Spleen (tissue), 7 donors: ENCODE results near the gene CARD19.

Experiments used
- CTCF ChIP-seq, 11 experiments: fragments of 200-600 bp in 7 of 11; fragments of 450-650 bp in 4 of 11; sonication (generic) in 4 of 11; IDR thresholded peaks in 8 of 11; conservative IDR thresholded peaks in 3 of 11; 1 replicate in 7 of 11; 2 replicates in 4 of 11; pipeline versions ENCODE4 v1.4.0 to v1.8.0; 2016 to 2021; ENCODE audit warnings: antibody characterized with exemption in 11 of 11, inconsistent platforms in 4 of 11, mild to moderate bottlenecking in 1 of 11
- POLR2AphosphoS5 ChIP-seq, 3 donors: sonication (generic); formaldehyde crosslinking; IDR thresholded peaks; one replicate each; pipeline ENCODE4 v1.5.1; 2017; ENCODE audit warnings: antibody characterized with exemption in 3 of 3
- donor health status: DM: no; HTN: no; CAD: no; lungs with moderate emphysema.
- donor health status: DM: no; HTN: no; CAD: no.
- donor health status: DM: no; HTN: no; CAD: no.

DNA sequence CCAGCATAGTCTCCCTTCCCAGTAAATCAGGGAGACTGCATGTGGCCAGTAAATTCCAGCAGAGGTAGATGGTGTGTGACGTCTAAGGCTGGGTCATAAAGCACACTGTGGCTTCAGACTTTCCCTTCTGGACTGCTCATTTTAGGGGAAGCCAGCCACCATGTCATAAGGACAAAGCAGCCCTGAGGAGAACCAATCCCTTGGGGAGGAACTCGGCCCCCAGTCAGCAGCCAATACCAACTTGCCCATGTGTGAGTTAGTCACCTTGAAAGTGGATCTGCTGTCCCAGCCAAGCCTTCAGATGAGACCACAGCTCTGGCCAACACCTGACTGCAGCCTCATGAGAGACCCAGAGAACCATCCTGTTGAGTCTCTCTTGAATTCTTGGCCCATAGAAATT is 52.7 kb downstream of the CARD19 start:
- TF ChIP-seq CTCF (IDR thresholded peaks at IDR 0.05 in 8 of 11, conservative IDR thresholded peaks at IDR 0.05 in 3 of 11) (no peak), POLR2AphosphoS5 (IDR thresholded peaks at IDR 0.05) (no peak)
